ENCODE measurements around the gene CCNL2. TPM values are rescaled to one million over a fixed set of nuclear protein-coding genes. Genes with fewer than 3 reads are reported as not detected.

Gene CCNL2
- total RNA-seq, 4 donors from 2014 or later = 31.6 to 248 (median 127) TPM

DNA sequence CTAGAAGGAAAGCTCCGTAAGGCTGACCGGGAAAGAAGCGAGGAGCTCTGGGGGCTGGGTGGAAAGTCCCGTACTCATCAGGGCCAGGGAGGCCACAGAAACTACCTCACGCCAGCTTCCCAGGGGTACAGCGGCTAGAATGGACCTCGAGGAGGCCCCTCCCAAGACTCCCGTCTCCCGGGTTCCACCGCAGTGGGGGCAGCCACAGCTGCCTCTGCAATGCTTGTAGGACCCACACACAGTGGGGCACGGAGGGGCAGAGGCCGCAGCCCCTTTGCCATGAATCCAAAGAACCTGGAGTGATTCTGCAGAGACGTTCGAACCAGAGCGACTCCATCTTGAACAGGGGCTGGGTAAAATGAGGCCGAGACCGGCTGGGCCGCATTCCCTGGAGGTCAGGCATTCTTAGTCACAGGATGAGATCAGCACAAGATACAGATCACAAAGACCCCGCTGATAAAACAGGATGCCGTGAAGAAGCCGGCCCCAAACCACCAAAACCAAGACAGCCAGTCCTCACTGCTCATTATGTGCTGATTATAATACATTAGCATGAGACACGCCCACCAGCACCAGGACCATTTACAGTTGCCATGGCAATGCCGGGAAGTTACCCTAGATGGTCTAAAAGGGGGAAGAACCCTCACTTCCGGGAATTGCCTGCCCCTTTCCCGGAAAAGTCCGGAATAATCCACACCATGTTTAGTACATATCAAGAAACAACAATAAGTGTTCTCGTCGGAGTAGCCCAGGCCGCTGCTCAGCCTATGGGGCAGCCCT lies 23.5 kb upstream of the CCNL2 start:
- no peaks in the 10 kb centered on the region for H3K9me3 ChIP-seq
- 45 to 53% methylated on average over 7 to 15 of the region's 29 CpGs for WGBS, 2 donors (ENCODE audit: low coverage in 1 of 2)
- no peak for ATAC-seq
- no peak overlapping the region for H3K4me3 ChIP-seq
- no peak for TF ChIP-seq POLR2AphosphoS5 (IDR thresholded peaks at IDR 0.05)
- TF ChIP-seq CTCF (IDR thresholded peaks at IDR 0.05) = no peak
- TF ChIP-seq POLR2A (IDR thresholded peaks at IDR 0.05) = no peak
- TF ChIP-seq EP300 (IDR thresholded peaks at IDR 0.05) = no peak
- H3K36me3 ChIP-seq = no peaks in the 10 kb centered on the region
- peaks cover 0 to 52% (median 8%) of the 10 kb centered on the region in 3 donors for H3K4me1 ChIP-seq
- peak overlapping the region in 2 of 4 donors; percentile 31 to 76 for H3K27ac ChIP-seq
- no peaks in the 10 kb centered on the region for H3K27me3 ChIP-seq

GRCh38 chr1:1421907-1422464 lies 22.9 kb upstream of the CCNL2 start:
- 65% methylated on average over 3 of the region's 7 CpGs; no CpG with 5 or more reads in 1 of the 2 donors for WGBS, 2 donors (ENCODE audit: low coverage in 1 of 2)
- H3K27ac ChIP-seq = peak overlapping the region in 2 of 4 donors; percentile 54 to 76
- ATAC-seq = no peak
- H3K9me3 ChIP-seq = no peaks in the 10 kb centered on the region
- no peak for TF ChIP-seq POLR2A (IDR thresholded peaks at IDR 0.05)
- TF ChIP-seq EP300 (IDR thresholded peaks at IDR 0.05) = no peak
- no peak for TF ChIP-seq POLR2AphosphoS5 (IDR thresholded peaks at IDR 0.05)
- no peak for TF ChIP-seq CTCF (IDR thresholded peaks at IDR 0.05)
- H3K4me1 ChIP-seq = peaks cover 0 to 46% (median 8%) of the 10 kb centered on the region in 3 donors
- H3K36me3 ChIP-seq = no peaks in the 10 kb centered on the region
- H3K27me3 ChIP-seq = no peaks in the 10 kb centered on the region
- no peak overlapping the region for H3K4me3 ChIP-seq

DNA sequence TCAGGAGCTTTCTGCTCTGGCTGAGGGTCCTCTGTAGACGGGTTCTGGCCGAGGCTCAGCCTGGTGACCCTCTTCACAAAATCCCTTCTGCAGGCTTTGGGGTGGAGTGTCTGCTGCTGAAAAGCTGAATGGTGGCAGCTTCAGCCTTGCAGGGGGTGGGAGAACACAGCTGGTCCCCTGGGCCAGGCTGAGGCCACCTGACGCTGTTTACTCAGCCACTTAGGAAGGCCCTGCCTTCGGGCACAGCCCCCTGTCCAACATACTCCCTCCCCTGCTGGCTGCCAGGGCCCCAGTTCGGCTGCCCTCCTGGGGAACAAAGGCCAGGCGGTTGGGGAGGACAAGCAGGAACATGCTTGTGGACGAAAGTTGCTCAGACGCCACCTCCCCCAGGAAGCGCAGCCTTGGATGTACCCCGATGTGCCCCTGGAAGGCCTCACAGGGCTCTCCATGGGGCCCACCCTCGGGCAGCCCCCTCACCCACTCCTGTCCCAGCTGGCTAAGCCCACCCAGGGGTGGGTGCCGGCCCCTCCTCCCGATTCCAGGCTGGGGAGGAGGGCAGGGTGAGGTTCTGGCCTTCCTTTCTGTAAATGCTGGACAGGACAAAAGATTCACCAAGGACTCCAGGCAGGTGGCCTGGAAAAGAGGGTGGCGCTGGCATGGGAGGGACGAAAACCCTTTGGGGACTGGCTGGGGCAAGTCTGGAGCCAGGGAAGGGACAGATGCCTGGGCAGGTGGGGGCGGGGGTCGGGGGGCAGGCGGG lies 22.2 kb upstream of the CCNL2 start, which contains the start of gene ANKRD65:
Gene ANKRD65 (minus strand): TSS at position 130 of the 760 bp plus-strand sequence. CDS start 271 bp downstream, outside the sequence.
- no peak for ATAC-seq
- H3K9me3 ChIP-seq = no peaks in the 10 kb centered on the region
- H3K4me3 ChIP-seq = peak within 1 kb of the TSS; percentile 28 to 57
- TF ChIP-seq CTCF (IDR thresholded peaks at IDR 0.05) (no peak), POLR2A (IDR thresholded peaks at IDR 0.05) (no peak), EP300 (IDR thresholded peaks at IDR 0.05) (no peak), POLR2AphosphoS5 (IDR thresholded peaks at IDR 0.05) (no peak)
- 90% methylated on average over 2 of the region's 18 CpGs; no CpG with 5 or more reads in 1 of the 2 donors for WGBS, 2 donors (ENCODE audit: low coverage in 1 of 2)
- H3K36me3 ChIP-seq = no peaks in the 10 kb centered on the region
- H3K4me1 ChIP-seq = peaks cover 0 to 39% (median 8%) of the 10 kb centered on the region in 3 donors
- peak within 1 kb of the TSS in 3 of 4 donors; percentile 54 to 81 (median 76) for H3K27ac ChIP-seq
- H3K27me3 ChIP-seq = no peaks in the 10 kb centered on the region

DNA sequence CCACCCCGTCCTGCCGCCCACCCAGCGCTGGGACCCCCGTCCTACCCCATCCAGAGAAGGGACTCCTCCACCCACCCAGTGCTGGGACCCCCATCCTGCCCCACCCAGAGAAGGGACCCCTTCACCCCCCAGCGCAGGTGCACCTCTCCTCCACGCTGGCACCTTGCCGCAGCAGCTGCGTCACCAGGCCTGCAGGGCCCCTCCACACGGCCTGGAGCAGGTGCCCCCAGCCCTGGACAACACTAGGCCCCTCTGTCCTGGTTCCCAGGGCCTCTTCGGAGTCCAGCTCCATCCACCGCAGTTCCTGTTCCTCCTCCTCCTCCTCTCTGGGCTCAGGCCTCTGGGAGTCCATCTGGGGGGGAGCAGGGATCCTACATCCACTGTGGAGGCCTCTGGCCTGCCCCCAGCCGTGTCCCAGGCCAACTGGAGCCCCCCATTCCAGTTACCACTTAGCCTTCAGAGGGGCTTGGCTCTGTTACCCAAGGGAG lies 21.6 kb upstream of the CCNL2 start:
- Histone ChIP-seq H3K4me3 (peak overlapping the region; percentile 28 to 57), H3K27me3 (no peaks in the 10 kb centered on the region), H3K27ac (peak overlapping the region in 3 of 4 donors; percentile 37 to 76 (median 54)), H3K4me1 (peaks cover 0 to 34% (median 8%) of the 10 kb centered on the region in 3 donors), H3K9me3 (no peaks in the 10 kb centered on the region), H3K36me3 (no peaks in the 10 kb centered on the region)
- ATAC-seq = no peak
- TF ChIP-seq CTCF (IDR thresholded peaks at IDR 0.05) (no peak), POLR2A (IDR thresholded peaks at IDR 0.05) (no peak), POLR2AphosphoS5 (IDR thresholded peaks at IDR 0.05) (no peak)
- WGBS, 2 donors (ENCODE audit: low coverage in 1 of 2) = 20 to 60% methylated on average over 1 of the region's 12 CpGs

All from gastroesophageal sphincter (tissue), 4 donors.